Islet precursor cell (in vitro differentiated cells): ENCODE measurements around the gene INO80B.
"Not testable (repeated sequence)": the region's sequence is repeated elsewhere in the genome, so short reads cannot be mapped to it uniquely, and the experiment has no call there.

Experiments
- DNase-seq: peaks from one replicate; pipeline ENCODE4 v3.0.0-alpha.2; 2018

The INO80B gene

DNA sequence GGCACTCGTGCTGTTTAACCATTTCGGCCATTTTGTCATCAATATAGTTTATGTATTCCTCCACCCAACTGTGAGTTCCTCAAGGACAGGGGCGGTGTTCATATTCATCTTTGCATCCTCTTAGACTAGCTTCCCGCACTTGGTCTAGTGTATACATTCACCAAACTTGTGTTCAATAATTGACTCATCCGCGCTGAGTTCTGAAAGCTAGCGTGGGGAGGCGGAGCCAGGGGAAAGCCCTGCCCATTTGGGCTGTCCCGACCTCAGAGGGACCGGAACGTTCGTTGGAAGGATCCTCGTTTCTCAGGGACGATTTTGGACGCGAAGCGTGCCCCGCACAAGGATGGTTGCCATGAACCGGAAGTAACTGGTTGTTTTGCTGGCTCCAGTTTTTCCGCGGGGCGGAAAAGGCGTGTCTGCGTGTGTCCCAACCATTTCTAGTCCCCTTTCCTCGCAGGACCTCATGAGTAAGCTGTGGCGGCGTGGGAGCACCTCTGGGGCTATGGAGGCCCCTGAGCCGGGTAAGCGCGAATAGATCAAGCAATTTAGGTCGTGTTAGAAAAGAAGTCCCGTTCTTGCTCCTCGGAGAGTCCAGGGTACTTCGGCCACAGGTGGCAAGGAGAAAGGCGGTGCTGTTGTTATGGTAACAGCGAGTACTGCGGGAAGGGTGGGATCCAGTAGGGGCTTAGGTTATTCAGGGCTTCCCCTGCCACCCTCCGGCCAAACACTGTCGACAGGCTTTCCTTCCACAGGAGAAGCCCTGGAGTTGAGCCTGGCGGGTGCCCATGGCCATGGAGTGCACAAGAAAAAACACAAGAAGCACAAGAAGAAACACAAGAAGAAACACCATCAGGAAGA is at the start of gene INO80B:
Gene INO80B (plus strand): TSS at position 434 of the 858 bp plus-strand sequence. CDS start 30 bp downstream, at position 464.
- peak; percentile 98 for DNase-seq

- DNase-seq, result no peak
Observed at GRCh38 chr2:74406035-74406434, 48.9 kb upstream of the INO80B start.

DNA sequence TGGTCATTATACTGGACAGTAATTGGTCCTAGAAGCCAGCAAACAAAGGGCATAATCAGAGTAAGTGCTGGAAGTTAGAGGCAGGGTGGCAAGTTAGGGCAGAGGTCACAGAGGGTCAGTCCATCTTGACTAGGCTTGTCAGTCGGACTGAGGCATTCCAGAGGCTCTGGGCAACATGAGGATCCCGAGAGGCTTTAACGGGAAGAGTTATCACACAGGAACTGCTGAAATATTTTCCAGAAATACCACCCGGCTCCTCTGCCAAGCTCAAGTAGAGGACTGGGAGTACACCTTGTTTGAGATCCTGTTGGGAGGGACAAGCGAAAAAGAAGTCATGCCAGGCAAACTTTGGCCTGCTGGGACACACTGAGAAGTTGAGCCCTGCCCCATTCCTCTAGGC is 47.2 kb upstream of the INO80B start:
- no peak for DNase-seq

- DNase-seq, result no peak
Observed at GRCh38 chr2:74413001-74413698, 41.7 kb upstream of the INO80B start.

- DNase-seq, result no peak
Observed at GRCh38 chr2:74414441-74414840, 40.4 kb upstream of the INO80B start.

DNA sequence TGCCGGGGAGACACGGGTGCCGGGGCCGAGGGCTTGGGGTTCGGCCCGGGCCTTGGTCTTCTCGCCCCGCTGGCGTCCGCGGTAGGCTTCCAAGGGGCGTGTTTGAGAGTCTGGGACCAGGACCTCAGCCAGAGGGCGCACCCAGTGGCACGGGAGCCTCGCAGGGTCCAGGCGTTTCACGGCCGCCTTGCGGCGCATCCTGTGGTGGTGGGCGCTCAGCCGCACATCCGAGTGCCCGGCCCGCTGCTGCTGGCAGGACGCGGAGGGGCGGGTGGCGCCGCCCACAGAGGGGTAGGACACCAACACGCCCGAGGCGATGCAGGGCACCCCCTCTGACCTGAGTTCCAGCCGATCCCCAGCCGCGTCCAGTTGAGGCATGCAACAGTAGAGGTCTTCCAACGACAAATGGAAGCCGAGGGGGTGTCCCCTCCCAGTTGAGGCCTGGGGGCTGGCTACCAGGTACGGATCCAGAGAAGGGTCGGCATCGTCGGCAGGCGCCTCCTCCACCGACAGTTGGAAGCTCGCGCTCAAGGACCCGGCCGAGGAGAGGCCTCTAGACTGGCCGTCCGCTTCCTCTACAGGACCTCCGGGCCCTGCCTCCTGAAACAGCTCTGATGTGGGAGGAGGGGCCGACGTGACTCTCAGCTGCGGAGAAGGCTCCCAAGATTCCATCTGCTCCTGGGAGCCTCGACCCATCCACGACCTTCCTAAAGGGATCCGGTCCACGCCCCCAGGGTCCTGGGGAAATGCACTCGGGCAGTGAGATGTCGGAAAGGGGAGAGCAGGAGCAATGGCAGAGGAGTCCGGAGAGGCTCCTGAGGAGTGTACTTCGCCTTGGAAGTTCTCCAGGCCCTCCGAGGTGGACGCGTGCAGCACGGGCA is 39.8 kb upstream of the INO80B start:
- no peak for DNase-seq

DNA sequence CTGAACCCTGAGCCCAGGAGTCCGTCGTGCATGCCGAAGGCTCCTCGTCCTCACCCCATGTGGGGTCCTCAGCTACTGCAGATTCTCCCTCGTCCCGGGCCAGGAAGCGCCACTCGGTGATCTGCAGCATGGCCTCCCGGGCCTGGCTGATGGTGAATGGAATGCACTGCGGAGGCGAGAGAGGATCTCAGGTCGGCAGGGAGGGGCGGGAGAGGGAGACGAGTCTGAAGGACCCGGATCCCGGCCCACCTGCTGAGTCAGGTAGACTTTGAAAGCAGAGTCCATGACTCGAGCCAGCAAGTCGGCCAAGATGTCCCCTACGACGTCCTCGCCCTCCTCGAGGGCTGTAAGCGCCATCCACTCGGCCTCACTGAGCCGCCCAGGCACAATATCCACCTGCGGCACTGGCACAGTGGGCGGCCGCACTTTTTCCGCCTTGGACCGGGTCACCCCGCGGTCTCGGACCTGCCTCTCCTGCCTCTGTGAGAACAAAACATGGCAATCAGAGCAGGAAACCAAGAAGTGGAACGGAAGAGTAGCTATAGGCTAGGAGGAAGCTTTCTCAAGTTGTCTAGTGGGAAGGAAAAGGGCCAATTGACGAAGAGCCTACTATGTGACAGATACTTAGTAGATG is 39.0 kb upstream of the INO80B start:
- DNase-seq, result peak; percentile 48

DNA sequence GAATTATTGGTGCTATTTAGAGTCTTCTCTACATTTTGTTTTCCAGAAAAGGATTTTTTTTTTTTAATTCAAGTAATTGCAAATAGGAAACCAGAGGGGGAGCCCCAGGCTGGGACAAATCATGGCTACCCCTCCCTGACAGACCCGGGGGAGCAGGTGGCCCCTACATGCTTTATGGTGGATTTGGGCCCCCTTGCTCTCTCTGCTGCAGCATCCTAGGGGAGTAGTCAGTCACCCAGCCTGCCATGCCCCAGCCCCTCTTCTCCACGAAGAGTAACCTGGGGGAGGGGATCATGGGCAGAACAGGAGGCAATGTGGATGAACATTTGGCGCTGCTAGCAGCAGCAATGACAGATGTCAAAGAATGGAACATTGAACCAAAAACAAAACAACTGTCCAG is 38.1 kb upstream of the INO80B start:
- DNase-seq, result no peak

- DNase-seq, result no peak
Observed at GRCh38 chr2:74417197-74417596, 37.7 kb upstream of the INO80B start.

DNA sequence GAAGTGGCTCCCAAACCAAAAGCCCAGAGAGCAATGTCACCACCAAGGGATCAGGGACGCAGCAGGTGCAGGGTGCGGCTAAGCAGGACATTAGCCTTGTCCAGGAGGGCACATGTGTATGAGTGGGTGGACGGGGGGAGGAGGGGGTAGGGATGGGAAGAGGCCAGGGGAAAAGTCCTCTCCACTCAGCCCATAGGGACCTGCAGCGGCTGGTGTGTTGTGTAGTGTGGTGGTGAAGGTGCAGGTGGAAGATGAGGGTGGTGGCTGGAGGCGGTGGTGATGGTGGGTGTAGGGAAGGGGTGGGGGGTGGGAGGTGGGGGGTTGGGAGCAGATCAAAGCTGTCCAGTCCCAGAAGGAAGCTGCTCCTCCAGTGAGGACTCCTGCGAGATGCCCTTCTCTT is 37.1 kb upstream of the INO80B start:
- DNase-seq, result no peak

DNA sequence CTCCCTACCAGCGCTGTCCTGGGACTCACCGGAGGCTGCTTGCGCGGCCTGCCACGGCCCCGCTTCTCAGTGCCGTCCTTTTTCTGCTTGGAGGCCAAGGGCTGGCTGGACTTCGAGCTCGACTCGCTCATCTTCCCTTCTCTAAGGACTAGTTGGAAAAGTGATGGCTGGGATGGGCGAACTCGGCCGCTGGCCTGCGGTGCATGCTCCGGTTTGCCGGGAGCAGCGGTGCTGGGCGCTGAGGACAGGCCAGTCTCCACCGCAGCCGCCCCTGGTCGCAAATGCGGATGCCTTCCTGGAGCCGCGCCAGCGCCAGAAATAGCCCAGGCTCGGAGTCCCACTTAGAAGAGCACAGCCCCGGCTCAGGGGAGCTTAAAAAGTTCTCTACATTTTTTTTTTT is 36.6 kb upstream of the INO80B start:
- DNase-seq, result no peak

GRCh38 chr2:74419345-74419744 is 35.5 kb upstream of the INO80B start:
- no peak for DNase-seq

- DNase-seq, result no peak
Observed at GRCh38 chr2:74420006-74420405, 34.9 kb upstream of the INO80B start.

GRCh38 chr2:74420443-74421103 is 34.3 kb upstream of the INO80B start:
- not testable (repeated sequence) for DNase-seq

- DNase-seq, result peak; percentile 93
Observed at GRCh38 chr2:74421221-74421870, 33.5 kb upstream of the INO80B start, which contains the start of the genes C2orf81 and WDR54. TSS of gene C2orf81 (minus strand) at chr2:74421619. CDS start at chr2:74421560, 59 bp downstream. TSS of gene WDR54 (plus strand) at chr2:74421730. CDS start at chr2:74422154, 424 bp downstream.

GRCh38 chr2:74423231-74424095 is 31.4 kb upstream of the INO80B start:
- no peak for DNase-seq

DNA sequence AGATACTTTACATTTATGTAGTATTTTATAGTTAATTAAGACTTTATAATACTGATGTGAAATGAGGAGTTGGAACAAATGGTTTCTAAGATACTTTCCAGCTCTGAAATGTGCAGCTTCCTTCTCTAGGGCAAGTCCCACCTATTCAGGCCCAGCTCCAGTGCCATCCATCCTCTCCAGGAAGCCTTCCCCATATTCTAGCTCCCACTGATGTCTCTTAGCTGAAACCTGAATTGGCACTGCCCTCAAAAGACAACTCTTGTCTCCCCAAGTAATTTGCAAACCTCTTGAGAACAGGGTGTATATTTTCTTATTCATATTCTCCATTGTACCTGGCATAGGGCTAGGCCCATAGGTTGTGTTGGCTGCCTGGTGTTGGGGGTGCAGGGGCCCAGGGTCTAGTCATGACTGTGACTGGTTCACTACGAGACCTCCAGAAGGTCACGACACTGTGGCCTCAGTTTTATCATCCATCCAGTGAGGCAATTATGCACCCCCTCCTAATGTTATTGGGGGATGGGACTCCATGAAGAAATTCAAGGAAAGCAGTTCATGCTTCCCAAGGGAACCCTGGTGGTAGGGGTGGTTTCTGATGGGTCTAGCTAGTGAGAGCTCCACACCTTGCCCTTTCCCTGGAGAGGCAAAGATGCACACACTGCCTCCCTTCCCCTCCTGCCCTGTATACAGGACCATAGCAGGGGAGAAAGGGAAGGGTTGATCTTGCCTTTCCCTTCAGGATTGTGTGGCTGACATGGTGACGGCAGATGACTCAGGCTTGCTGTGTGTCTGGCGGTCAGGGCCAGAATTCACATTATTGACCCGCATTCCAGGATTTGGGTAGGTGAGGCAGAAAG is 30.5 kb upstream of the INO80B start:
- DNase-seq, result peak; percentile 70

DNA sequence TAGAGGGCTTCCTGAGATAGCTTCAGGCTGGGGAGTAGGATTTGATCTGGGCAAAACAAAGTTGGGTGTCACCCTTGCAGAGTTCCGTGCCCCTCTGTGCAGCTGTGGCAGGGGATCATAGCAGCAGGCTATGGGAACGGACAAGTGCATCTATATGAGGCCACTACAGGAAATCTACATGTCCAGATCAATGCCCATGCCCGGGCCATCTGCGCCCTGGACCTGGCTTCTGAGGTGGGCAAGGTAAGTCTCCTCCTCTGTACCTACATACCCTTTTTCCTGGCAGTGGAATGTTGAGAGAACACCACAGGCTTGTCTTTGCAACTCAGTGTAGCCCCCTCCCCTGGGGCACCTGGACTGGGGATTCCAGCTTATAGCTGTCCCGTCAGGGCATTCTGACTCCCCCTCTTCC is 29.9 kb upstream of the INO80B start:
- DNase-seq, result no peak

DNA sequence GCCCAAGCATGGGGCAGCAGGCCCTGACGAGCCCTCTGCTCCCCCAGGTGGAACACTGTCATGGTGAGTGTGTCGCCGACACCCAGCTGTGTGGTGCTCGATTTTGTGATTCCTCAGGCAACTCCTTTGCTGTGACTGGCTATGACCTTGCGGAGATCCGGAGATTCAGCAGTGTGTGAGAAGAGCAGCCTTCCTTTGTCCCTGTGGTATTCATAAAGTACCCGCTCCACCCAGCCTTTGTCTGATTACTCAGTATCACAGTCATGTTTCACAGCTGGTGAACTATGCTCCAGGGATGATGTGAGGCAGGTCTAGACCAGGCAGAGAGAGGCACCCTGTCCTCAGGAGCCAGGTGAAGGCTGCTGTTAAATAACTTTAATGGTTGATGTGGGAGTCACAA is 29.4 kb upstream of the INO80B start:
- DNase-seq, result no peak
